GM19372 (cell line): ENCODE results near the gene DCAF12L1.

ENCODE experiments used
- ATAC-seq: cut with Tn5 transposase; IDR thresholded peaks from one replicate; pipeline ENCODE4 v1.9.1; 2021; ENCODE audit warnings: mild to moderate bottlenecking, low read depth, moderate library complexity; ENCODE audit not compliant: unreplicated experiment

The DCAF12L1 gene

DNA sequence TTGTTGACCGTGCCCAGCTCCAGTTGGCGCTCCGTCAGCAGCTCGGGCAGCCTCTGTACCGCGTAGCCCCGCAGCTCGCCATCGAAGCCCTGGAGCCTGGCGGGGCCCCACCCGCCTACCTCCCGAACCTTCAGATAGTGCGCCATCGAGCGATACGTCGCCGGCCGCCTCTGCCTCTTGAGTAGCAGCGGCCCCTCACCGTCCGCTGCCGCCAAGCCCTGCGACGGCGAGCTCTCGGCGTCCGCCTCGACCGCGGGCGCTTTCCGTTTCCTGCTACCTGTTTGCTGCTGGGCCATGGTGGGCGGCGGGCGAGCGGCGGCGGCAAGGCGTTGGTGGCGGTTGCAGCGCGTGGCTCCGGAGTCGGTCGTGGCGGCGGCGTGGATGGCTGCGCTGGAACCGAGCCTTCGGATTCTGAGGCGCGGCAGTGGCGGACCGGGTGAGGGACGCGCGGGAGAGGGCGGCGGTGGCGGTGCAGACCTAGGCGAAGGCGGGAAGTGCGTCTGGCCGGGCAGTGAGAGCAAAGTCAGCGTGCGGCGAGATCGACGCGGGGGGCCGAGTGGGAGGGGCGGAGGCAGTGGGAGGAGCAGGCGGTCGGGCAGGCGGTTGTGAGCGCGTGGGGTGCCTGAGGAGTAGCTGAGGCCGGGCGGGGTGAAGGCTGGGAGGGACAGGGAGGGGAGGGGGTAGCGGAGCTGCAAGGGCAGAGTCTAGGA lies at the start of gene DCAF12L1:
TSS of gene DCAF12L1 (minus strand) at position 502 of the 710 bp plus-strand sequence. CDS start at position 296, 206 bp downstream.
- no peak for ATAC-seq

DNA sequence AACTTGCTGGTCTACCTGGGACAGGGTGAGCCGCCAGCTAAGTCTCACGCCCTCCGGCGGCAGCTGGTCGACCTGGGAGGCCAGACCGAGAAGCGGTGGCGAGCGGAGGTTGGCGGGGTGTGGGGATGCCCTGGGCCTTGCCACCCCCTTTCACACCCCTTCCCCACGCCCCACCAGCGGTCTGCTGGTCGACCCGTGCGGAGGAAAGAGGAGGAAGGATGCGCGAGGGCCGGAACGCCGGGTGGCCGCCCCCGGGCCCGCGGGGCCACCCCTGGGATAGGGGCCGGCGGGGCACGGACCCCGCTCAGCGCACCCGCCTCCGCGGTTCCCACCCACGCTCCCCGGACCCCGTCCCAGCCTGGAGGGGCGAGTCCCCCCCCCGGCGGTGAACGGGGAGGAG lies 28.3 kb upstream of the DCAF12L1 start:
- no peak for ATAC-seq

GRCh38 chrX:126575911-126576310 lies 23.3 kb upstream of the DCAF12L1 start:
- no peak for ATAC-seq

GRCh38 chrX:126557151-126557550 lies 4.5 kb upstream of the DCAF12L1 start:
- ATAC-seq, result no peak

- no peak for ATAC-seq
These were observed 795 bp downstream of the DCAF12L1 start for GRCh38 chrX:126551725-126552312.

DNA sequence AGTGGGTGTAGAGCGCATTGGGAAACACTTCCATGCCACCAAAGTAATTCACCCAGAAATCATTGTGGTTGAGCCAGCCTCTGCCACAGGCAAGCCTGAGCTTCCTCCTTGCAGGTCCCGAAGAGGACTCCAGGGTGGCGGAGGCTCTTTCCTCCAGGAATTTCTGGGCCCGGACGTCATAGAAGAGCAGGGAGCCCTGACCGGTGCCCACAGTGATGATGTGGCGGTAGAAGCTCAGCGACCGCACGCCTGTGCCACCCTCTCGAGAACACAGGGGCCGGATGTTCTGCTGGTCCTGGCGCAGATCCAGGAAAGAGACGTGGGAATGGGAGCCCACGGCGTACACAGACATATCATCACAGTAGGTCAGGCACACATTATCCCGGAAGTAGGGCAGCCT lies 1.3 kb downstream of the DCAF12L1 start:
- no peak for ATAC-seq

DNA sequence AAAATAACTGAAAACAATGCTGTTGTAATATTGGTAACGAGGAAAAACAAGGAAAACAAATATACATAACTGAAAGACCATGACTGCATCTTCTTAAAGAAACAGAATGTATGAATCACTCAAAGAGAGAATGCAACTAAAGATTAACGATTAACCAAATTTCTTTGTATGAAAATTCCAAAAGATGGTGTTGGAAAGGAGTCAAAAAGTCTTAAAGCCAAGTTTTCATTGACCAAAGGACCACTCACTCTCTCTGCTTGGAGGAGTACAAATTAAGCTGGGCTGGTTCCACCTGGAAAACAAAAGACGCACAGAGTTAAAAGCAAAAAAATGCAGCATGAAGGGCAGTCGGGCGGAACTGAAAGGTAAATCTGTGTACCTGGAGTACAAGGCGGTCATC lies 1.8 kb downstream of the DCAF12L1 start:
- no peak for ATAC-seq

GRCh38 chrX:126509923-126510322 lies 42.7 kb downstream of the DCAF12L1 start:
- ATAC-seq, result no peak
